ENCODE data around the gene FTL. TPM values are rescaled to one million over a fixed set of nuclear protein-coding genes. Genes with fewer than 3 reads are reported as not detected.

FTL gene
- 1,333 and 1,656 TPM in 2 replicates for total RNA-seq

GRCh38 chr19:48965040-48965805 lies at the start of gene FTL:
FTL (plus strand) TSS chr19:48965309; CDS start chr19:48965508, 199 bp downstream.

GRCh38 chr19:48933382-48933932 lies 31.7 kb upstream of the FTL start, which contains the start of gene DHDH:
DHDH (plus strand) TSS chr19:48933699; CDS start chr19:48933722, 23 bp downstream.

GRCh38 chr19:48954595-48955307 lies 10.4 kb upstream of the FTL start, which contains the start of gene BAX:
BAX (plus strand) TSS chr19:48954875; CDS start chr19:48954929, 54 bp downstream.

GRCh38 chr19:48993175-48994034 lies 28.3 kb downstream of the FTL start, which contains the start of the genes GYS1 and RUVBL2:
GYS1 (minus strand) TSS chr19:48993309; CDS start chr19:48993112, 197 bp downstream.
RUVBL2 (plus strand) TSS chr19:48993887; CDS start chr19:48993912, 25 bp downstream.

Small RNAs within 50 kb of the gene (small RNA-seq; reads per million reads assigned to genes)
- gene AC026803.1 (not detected), gene MIR6798 (not detected)

Other genes starting within 250 kb of the FTL start
- 0.33 and 0.38 TPM in 2 replicates for gene MAMSTR, start 245.6 kb upstream of the FTL start, total RNA-seq
- 88.4 and 127 TPM in 2 replicates for gene RASIP1, start 224.7 kb upstream of the FTL start, total RNA-seq
- under 0.01 and 0.29 TPM in 2 replicates for gene IZUMO1, start 218.4 kb upstream of the FTL start, total RNA-seq
- gene FUT1, start 212.7 kb upstream of the FTL start, total RNA-seq, result 6.5 and 8.5 TPM in 2 replicates
- not detected in 2 replicates for gene FGF21, start 209.8 kb upstream of the FTL start, total RNA-seq
- gene BCAT2, start 154.3 kb upstream of the FTL start, total RNA-seq, result 39.9 and 55.5 TPM in 2 replicates
- 0.98 and 3.5 TPM in 2 replicates for gene HSD17B14, start 128.8 kb upstream of the FTL start, total RNA-seq
- gene PLEKHA4, start 96.7 kb upstream of the FTL start, total RNA-seq, result 2.0 and 5.6 TPM in 2 replicates
- 45.4 and 49.8 TPM in 2 replicates for gene PPP1R15A, start 92.9 kb upstream of the FTL start, total RNA-seq
- not detected in 2 replicates for gene TULP2, start 66.6 kb upstream of the FTL start, total RNA-seq
- gene NUCB1, start 65.0 kb upstream of the FTL start, total RNA-seq, result 151 and 295 TPM in 2 replicates
- gene DHDH, start 31.6 kb upstream of the FTL start, total RNA-seq, result not detected in 2 replicates
- gene BAX, start 10.4 kb upstream of the FTL start, total RNA-seq, result 78.0 and 157 TPM in 2 replicates
- gene GYS1, start 28.0 kb downstream of the FTL start, total RNA-seq, result 48.0 and 49.0 TPM in 2 replicates
- gene RUVBL2, start 28.6 kb downstream of the FTL start, total RNA-seq, result 210 and 250 TPM in 2 replicates
- gene LHB, start 51.8 kb downstream of the FTL start, total RNA-seq, result 0.48 TPM in 1 of 2 replicates, not detected in the other
- gene CGB3, start 59.0 kb downstream of the FTL start, total RNA-seq, result not detected in 2 replicates
- gene CGB2, start 66.6 kb downstream of the FTL start, total RNA-seq, result not detected in 2 replicates
- not detected in 2 replicates for gene CGB1, start 71.6 kb downstream of the FTL start, total RNA-seq
- gene CGB5, start 78.5 kb downstream of the FTL start, total RNA-seq, result not detected in 2 replicates
- gene CGB8, start 83.8 kb downstream of the FTL start, total RNA-seq, result not detected in 2 replicates
- 0.10 TPM in 1 of 2 replicates, not detected in the other for gene CGB7, start 92.4 kb downstream of the FTL start, total RNA-seq
- gene NTF4, start 99.5 kb downstream of the FTL start, total RNA-seq, result not detected in 2 replicates
- gene KCNA7, start 107.4 kb downstream of the FTL start, total RNA-seq, result not detected in 2 replicates
- gene SNRNP70, start 120.1 kb downstream of the FTL start, total RNA-seq, result 143 and 171 TPM in 2 replicates
- gene LIN7B, start 149.1 kb downstream of the FTL start, total RNA-seq, result 0.76 and 2.6 TPM in 2 replicates
- 0.48 TPM in 1 of 2 replicates, not detected in the other for gene C19orf73, start 153.8 kb downstream of the FTL start, total RNA-seq
- gene PPFIA3, start 154.2 kb downstream of the FTL start, total RNA-seq, result 2.8 and 4.9 TPM in 2 replicates
- gene HRC, start 190.1 kb downstream of the FTL start, total RNA-seq, result not detected in 2 replicates
- gene TRPM4, start 192.5 kb downstream of the FTL start, total RNA-seq, result 19.7 and 33.6 TPM in 2 replicates

All from vein endothelial cell (primary cell).